Measurements from ENCODE around the gene TOX4. TPM values are rescaled to one million over a fixed set of nuclear protein-coding genes. Genes with fewer than 3 reads are reported as not detected.
A peak's percentile ranks its signal among the peaks of the same experiment; 100 is the strongest.

Gene TOX4
- total RNA-seq, 1 donor from 2014 or later, result 35.7 TPM

DNA sequence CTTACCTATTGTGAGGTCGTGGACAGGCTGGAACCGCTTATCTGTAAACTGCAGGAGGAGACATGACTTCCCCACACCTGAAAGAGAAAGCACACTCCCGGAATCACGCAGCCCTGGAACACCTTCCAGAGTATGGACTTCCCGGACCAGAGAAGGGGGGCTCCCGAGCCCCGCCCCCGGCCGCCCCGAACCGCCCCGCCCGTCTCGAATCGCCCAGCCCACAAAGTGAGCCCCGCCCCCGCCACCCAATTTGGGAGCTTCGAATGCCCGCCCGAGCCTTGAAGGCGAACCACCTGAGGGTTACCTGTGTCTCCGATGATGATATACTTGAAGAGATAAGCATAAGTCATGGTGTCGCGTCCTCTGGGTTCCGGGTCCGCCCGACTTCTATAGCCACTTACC is 471 bp upstream of the TOX4 start:
- peaks cover 22% of the 10 kb centered on the region for H3K4me1 Mint-ChIP-seq

DNA sequence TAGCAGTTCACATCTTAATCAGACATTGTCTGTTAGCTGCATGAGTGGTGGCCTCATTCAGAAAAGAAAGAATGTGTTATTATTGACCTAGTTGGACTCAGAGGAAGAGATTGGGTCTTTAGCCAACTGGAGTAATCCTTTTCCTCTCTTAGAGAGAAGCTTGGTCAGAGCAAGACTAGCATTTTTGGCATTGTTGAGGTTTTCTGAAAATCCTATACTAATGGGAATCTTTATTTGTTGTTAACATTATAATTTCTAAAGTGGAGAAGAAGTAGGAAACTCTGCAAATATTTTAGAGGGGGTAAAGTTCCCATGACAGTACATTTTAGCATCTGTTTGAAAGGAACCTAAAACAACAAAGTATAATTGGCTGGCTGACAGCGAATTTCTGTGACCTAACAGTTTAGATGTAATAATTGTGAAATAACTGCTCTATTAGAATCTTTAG is 9.7 kb downstream of the TOX4 start:
- Histone ChIP-seq H3K9ac (no peak overlapping the region), H3K4me2 (no peak overlapping the region), H3K27ac (no peak overlapping the region), H3K36me3 (peaks cover 10% of the 10 kb centered on the region), H4K20me1 (ENCODE audit: low read depth) (peaks cover 6% of the 10 kb centered on the region), H3K79me2 (ENCODE audit: low read depth) (peaks cover 16% of the 10 kb centered on the region), H3F3A (ENCODE audit: low read depth) (peaks cover 11% of the 10 kb centered on the region), H3K4me1 (no peaks in the 10 kb centered on the region), H3K4me3 (no peak overlapping the region), H2AFZ (replicated peaks) (no peak overlapping the region), H3K27me3 (no peaks in the 10 kb centered on the region), H3K9me3 (ENCODE audit: low read depth) (no peaks in the 10 kb centered on the region)
- H3K4me1 Mint-ChIP-seq, result no peaks in the 10 kb centered on the region
- H3K4me3 Mint-ChIP-seq, result no peak overlapping the region
- no peak for DNase-seq (ENCODE audit: low spot score)
- no peak overlapping the region for H3K27ac Mint-ChIP-seq
- H3K36me3 Mint-ChIP-seq, result peaks cover 13% of the 10 kb centered on the region
- H3K9me3 Mint-ChIP-seq, result no peaks in the 10 kb centered on the region
- TF ChIP-seq, protein P1, sequence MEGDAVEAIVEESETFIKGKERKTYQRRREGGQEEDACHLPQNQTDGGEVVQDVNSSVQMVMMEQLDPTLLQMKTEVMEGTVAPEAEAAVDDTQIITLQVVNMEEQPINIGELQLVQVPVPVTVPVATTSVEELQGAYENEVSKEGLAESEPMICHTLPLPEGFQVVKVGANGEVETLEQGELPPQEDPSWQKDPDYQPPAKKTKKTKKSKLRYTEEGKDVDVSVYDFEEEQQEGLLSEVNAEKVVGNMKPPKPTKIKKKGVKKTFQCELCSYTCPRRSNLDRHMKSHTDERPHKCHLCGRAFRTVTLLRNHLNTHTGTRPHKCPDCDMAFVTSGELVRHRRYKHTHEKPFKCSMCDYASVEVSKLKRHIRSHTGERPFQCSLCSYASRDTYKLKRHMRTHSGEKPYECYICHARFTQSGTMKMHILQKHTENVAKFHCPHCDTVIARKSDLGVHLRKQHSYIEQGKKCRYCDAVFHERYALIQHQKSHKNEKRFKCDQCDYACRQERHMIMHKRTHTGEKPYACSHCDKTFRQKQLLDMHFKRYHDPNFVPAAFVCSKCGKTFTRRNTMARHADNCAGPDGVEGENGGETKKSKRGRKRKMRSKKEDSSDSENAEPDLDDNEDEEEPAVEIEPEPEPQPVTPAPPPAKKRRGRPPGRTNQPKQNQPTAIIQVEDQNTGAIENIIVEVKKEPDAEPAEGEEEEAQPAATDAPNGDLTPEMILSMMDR (IDR thresholded peaks at IDR 0.05), result no peak
- TF ChIP-seq EZH2 (IDR thresholded peaks at IDR 0.05) (no peak), EZH2phosphoT487 (IDR thresholded peaks at IDR 0.05) (no peak)
- peaks cover 2% of the 10 kb centered on the region for H3K27me3 Mint-ChIP-seq (ENCODE audit: insufficient read depth, low read depth)

More for the DNA sequence above, 471 bp upstream of the TOX4 start:
- Histone ChIP-seq H3K27me3 (no peaks in the 10 kb centered on the region), H3K9me3 (ENCODE audit: low read depth) (no peaks in the 10 kb centered on the region), H3K36me3 (peaks cover 6% of the 10 kb centered on the region), H2AFZ (replicated peaks) (peak overlapping the region; percentile 85), H3F3A (ENCODE audit: low read depth) (peaks cover 15% of the 10 kb centered on the region), H4K20me1 (ENCODE audit: low read depth) (no peaks in the 10 kb centered on the region), H3K4me3 (peak overlapping the region; percentile 93), H3K9ac (peak overlapping the region; percentile 74), H3K27ac (no peak overlapping the region), H3K4me1 (peaks cover 4% of the 10 kb centered on the region), H3K4me2 (peak overlapping the region; percentile 82), H3K79me2 (ENCODE audit: low read depth) (peaks cover 66% of the 10 kb centered on the region)
- H3K4me3 Mint-ChIP-seq, result peak overlapping the region; percentile 99
- H3K36me3 Mint-ChIP-seq, result peaks cover 12% of the 10 kb centered on the region
- DNase-seq (ENCODE audit: low spot score), result peak; percentile 85
- TF ChIP-seq EZH2phosphoT487 (IDR thresholded peaks at IDR 0.05) (no peak), EZH2 (IDR thresholded peaks at IDR 0.05) (no peak)
- TF ChIP-seq, protein P1 (IDR thresholded peaks at IDR 0.05), result no peak
- H3K9me3 Mint-ChIP-seq, result no peaks in the 10 kb centered on the region
- H3K27ac Mint-ChIP-seq, result peak overlapping the region; percentile 95
- no peaks in the 10 kb centered on the region for H3K27me3 Mint-ChIP-seq (ENCODE audit: insufficient read depth, low read depth)

DNA sequence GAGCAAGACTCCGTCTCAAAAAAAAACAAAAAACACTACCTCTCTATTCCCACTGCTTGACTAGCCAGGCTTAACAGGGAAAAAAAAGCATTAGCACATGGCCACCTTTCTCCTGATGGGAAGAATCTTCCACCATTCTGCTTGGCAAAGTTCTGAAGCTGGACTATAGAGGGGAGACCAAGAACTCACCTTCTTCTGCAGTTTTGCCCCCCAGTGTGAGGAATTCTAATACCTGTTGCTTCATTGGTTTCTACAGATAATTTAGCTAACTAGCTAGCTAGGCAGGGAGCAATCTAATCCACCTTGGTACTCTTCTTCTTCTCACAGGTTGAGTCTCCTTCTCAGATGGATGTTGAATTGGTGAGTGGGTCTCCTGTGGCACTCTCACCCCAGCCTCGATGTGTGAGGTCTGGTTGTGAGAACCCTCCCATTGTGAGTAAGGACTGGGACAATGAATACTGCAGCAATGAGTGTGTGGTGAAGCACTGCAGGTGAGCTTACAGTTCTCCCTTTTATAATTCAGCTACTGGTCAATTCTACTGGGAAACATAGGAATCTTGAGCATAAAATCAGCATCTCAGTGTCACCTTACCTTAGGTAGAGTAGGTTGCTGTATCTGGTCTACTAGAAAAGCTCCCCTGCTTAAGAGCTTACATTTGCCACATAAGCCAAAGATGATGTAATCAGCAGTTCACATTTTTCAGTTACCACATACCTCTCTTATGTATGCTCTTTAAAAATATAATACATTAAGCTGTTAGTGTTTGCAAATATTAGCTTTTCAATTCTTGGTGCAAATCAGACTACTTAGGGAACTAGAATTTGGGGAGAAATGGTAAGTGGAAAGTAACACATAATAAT is 18.1 kb downstream of the TOX4 start:
- peaks cover 6% of the 10 kb centered on the region for H3K4me1 ChIP-seq
- no peak overlapping the region for H3K27ac Mint-ChIP-seq
- H3K9me3 Mint-ChIP-seq, result no peaks in the 10 kb centered on the region
- peaks cover 8% of the 10 kb centered on the region for H3K4me1 Mint-ChIP-seq
- H3K79me2 ChIP-seq (ENCODE audit: low read depth), result no peaks in the 10 kb centered on the region
- H3K27ac ChIP-seq, result no peak overlapping the region
- no peaks in the 10 kb centered on the region for H3K27me3 ChIP-seq
- no peak overlapping the region for H3K4me3 Mint-ChIP-seq
- no peak overlapping the region for H3K4me2 ChIP-seq
- no peaks in the 10 kb centered on the region for H4K20me1 ChIP-seq (ENCODE audit: low read depth)
- H3K27me3 Mint-ChIP-seq (ENCODE audit: insufficient read depth, low read depth), result peaks cover 3% of the 10 kb centered on the region
- H3K9ac ChIP-seq, result no peak overlapping the region
- no peak for TF ChIP-seq EZH2 (IDR thresholded peaks at IDR 0.05)
- TF ChIP-seq, protein P1 (IDR thresholded peaks at IDR 0.05), result no peak
- TF ChIP-seq EZH2phosphoT487 (IDR thresholded peaks at IDR 0.05), result no peak
- H3K9me3 ChIP-seq (ENCODE audit: low read depth), result no peaks in the 10 kb centered on the region
- H3K36me3 Mint-ChIP-seq, result peaks cover 47% of the 10 kb centered on the region
- peaks cover 36% of the 10 kb centered on the region for H3F3A ChIP-seq (ENCODE audit: low read depth)
- peaks cover 18% of the 10 kb centered on the region for H3K36me3 ChIP-seq
- DNase-seq (ENCODE audit: low spot score), result no peak
- H2AFZ ChIP-seq (replicated peaks), result no peak overlapping the region
- no peak overlapping the region for H3K4me3 ChIP-seq
